Activated CD4-positive, alpha-beta T cell treated with anti-CD3 and anti-CD28 coated beads, Interleukin-2, amount 50 U/mL, for 48 hours (primary cell): ENCODE measurements around the gene LARGE2.

Experiments
- DNase-seq, 2 experiments: peaks; one replicate each; pipeline ENCODE4 v3.0.0-alpha.2; 2020

LARGE2 gene

DNA sequence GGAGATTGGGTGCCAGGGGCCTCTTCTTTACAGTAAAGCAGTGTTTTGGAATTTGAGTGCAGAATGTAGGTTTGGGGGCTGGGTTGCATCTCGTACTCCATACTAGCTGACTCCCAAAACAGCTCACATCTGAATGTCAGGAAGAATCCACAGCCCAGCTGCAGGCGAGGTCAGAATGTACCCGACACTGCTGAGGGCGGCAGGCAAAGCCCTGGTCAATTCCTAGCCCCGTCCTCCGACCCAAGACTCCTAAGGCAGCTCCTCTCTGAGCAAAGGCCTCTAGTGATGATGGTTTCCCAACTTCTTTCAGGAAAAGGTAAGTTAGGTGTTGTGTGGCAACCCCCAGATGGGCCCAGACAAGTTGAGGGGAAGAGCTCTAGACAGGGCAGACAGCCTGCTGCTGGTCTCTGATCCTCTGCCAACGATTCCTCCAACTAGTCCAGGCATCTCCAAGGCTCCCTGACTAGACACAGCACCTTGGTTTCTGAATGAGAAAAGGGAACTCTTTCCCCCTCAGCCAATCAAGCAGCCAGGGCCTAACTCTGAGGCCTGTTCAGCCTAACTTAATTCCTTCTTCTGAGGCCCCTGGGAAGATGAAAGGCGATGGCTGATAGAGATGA, 8.6 kb downstream of the LARGE2 start:
- no peak for DNase-seq

DNA sequence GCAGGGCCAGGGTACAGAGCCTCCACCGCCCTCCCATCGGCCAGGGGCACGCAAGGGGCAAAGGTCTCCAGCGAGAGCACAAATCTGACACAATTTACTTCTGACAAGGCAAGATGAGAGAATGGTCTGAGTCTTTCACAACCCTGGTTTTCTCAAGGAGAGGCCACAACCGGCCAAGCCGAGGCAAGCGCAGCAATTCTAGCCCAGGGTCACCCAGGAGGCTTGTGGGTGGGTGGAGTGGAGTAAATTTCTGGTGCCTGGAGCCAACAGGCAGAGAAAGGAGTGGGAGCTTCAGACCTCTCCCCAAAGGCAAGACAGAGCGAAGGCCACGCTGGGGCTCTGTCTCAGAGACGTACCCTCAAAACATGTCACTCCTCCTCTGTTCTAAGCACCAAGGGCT, 9.3 kb downstream of the LARGE2 start:
- no peak for DNase-seq

- no peak for DNase-seq
Measured at GRCh38 chr11:45932217-45932616, 9.8 kb downstream of the LARGE2 start.

GRCh38 chr11:45933131-45933831, 10.8 kb downstream of the LARGE2 start:
- DNase-seq = no peak

DNA sequence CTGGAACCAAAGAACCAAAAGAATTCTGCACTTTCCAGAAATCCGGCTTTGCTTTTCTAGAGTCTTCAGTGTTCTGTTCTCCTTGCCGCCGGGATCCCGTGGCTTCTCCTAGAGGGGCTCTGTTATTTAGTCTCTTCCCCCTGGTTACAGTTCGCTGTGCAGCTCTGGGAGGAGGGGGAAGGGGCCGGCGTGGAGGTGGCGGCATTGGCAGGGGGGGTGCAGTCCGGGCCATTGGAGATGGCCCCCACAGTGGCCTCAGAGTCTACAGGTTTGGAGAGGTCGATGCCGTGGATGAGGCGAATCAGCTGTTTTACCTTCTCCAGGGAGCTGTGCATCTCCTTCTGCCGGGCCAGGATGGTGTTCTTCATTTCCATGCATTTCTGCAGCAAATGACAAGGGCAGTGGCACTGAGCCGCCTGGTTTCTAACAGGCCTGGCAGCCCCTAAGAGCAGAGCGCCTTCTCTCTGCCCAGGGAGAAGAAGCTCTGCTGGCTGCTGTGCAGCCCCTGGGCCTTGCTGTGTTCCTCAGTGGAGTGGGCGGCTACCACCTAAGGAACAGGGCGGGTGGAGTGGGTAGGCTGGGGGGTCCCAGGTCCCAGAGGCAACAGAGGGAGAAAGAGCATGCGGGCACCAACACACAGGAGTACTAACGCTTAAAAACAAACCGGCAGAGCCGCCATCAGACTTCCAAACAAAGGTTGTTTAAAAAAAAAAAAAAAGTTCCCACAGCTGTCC, 11.6 kb downstream of the LARGE2 start:
- DNase-seq = no peak

DNA sequence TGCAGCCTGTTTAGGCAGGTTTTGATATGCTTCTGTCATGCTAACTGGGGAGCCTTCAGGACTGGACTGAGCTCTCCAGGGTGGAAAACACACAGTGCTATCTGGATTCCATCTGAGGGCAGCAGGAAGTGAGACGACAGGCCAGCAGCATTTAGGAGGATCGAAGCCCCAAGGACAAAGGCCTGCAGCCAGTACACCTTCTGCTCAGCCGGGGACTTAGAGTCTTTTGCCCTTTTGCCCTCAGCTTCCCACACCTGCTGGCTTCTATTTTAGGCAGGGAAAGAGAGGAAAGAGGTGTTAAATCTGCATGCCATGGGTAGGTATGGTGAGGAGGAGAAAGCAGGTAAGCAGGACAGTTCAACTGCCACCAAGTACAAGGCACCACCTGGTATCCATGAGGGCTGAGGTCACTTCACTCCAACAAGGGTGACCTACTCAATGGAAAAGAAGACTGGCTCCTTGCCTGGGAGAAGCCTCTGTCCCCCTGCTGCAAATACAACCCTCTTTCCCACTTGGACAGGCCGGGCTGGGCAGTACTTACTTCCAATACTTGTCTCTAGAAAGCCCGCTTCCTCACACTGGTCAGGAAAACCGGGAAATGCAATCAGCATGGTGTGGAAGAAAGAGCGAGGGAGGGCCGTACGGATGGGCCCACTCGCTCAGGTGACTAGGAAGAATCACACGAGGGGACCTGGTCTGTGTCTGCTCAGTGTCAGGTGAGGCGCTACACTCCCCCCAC, 12.3 kb downstream of the LARGE2 start:
- DNase-seq = no peak

- no peak for DNase-seq
Measured at GRCh38 chr11:45935349-45936064, 13.1 kb downstream of the LARGE2 start.

- DNase-seq = no peak
Measured at GRCh38 chr11:45936511-45937054, 14.1 kb downstream of the LARGE2 start.

- no peak for DNase-seq
Measured at GRCh38 chr11:45937916-45938315, 15.5 kb downstream of the LARGE2 start.

GRCh38 chr11:45939836-45940235, 17.4 kb downstream of the LARGE2 start:
- DNase-seq = no peak

DNA sequence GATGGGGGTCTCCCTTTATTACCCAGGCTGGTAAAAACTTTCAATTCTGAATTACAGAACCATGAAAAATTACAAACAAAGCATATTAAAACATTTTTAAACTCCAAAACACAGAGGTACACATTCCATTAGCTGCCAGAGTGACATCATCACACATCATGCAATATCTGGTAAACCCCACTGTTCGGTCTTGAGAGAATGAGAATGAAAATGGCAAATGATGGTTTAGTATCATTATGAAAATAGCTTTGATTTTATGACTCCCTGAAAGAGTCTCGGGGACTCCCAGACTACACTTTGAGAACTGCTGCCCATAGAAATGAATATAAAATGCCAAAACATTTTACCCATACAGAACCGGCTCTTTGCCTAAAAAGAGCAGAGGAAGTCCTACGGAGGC, 18.8 kb downstream of the LARGE2 start:
- no peak for DNase-seq

DNA sequence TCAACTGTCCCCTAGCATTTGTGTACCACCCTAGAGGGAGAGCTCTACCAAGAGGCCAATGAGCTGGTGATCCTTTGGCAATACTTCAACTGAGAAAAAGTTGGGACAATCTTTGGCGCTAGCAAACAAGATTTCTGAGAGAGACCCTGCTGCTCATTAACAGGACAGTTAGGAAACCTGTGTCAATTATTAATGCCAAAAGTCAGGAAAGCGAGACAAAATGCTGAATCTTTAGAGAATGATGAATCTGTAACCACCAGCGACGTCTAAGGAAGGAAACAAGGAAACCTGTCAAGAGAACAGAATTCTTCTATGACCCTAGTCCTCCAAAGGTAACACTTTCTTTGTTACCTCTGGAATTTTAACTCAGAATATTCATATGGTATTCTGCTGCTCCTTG, 19.9 kb downstream of the LARGE2 start:
- no peak for DNase-seq

- DNase-seq = no peak
Measured at GRCh38 chr11:45945397-45945999, 23.0 kb downstream of the LARGE2 start.

DNA sequence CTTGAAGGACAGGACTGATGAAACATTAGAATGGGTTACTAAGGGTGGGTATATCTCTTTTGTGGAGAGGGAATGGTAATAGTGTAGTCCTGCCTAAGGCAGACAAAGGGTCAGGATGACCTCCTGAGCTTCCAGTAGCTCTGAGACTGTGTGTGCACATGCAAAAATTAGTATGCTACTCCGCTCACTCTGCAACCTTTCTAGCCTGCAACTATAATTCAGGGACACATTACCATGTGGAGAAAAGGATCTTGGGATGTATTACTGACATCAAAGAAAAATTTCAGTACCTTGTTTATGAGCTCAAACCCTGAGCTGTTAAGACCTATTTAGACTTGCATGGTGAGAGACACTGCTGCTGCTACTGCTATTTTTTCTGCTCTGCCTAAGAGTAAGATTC, 25.4 kb downstream of the LARGE2 start:
- no peak for DNase-seq

- DNase-seq = no peak
Measured at GRCh38 chr11:45948356-45948755, 25.9 kb downstream of the LARGE2 start.

GRCh38 chr11:45949992-45950407, 27.5 kb downstream of the LARGE2 start:
- no peak for DNase-seq

DNA sequence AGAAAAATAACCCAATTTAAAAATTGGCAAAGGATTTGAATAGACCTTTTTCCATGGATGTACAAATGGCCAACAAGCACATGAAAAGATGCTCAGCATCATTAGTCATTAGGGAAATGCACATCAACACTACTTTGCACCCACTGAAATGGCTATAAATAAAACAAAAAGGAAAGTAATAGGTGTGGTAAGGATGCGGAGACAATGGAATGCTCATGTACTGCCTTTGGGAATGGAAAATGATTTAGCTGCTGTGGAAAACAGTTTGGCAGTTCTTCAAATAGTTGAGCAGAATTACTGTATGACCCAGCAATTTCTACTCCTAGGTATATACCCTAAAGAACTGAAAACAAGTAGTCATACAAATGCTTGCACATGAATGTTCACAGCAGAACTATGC, 37.4 kb downstream of the LARGE2 start:
- no peak for DNase-seq

DNA sequence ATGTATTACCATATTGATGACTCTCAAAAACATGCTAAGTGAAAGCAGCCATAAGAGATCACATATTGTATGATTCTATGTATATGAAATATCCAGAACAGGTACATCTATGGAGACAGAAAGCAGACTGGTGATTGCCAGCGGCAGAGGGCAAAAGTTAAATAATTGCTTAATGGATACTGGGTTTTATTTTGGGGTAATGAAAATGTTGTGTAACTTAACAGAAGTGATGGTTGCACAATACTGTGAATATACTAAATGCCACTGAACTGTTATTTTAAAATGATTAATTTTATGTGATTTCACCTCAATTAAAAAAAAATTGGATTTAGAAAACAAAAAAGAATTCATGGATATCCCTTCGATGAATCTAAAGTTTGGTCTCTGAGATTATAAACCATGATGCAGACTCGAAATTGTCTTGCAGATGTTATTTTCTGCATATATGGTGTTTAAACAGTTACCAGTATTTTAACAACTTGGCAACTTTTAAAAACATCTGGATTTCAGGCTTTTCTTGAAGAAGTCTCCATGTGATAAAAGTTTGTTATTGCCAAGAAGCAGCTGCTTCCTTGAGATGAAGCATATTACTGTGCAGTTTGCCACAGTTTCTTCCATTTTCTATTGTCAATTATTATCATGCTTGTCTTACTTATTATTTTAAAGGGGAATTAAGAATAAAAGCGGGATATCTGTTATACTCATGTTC, 38.1 kb downstream of the LARGE2 start:
- DNase-seq = no peak

DNA sequence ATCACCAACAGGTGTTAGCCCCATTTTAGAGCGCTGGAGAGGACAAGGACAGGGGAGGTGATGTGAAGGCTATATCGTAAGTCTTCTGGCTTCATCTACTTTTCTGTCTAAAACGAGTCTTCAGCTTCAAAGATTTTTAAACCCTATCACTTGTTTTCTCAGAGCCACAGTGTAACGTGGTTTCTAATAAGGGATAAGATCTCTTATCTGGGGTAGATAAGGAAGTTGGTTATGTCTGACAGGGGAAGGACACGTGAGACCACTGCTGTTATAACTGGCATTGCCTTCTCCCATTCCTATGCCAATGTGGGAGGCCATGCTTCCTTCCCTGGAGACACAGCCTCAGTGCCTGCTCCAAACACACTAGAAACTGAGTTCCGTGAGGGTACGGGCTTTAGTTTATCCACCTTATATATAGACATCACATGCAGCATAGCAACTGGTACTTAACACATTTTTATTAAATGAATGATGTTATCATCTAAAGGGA, 39.3 kb downstream of the LARGE2 start:
- no peak for DNase-seq

GRCh38 chr11:45964911-45965389, 42.5 kb downstream of the LARGE2 start:
- peak; percentile 43 to 57 for DNase-seq

DNA sequence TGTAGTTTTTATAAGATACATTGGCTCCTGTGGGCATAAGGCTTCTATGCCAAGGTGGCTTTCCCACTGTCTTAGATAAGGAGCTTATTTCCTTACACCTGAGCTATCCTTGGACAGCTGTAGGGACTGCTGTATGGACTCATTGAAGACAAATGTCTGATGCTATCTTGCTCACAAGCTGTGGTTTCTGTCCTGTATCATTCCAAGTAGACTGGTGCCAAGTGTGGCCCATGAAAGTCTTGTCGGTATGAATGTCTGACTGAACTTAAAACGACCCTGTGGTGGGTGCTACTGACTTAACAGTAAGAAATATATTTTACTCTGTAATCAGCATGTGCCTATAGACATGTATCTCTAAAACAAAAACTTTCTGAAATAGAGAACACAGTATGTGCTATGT, 45.0 kb downstream of the LARGE2 start:
- no peak for DNase-seq
